IPS DF 19.7 (cell line): ENCODE measurements around the gene SLC35G3.
"Not testable (repeated sequence)": the region's sequence is repeated elsewhere in the genome, so short reads cannot be mapped to it uniquely, and the experiment has no call there.

Experiments used
- DNase-seq: peaks from one replicate; pipeline ENCODE4 v3.0.0-alpha.2; 2013; ENCODE audit warnings: low read depth, low spot score

SLC35G3 gene

GRCh38 chr17:35164716-35165115 lies 29.5 kb downstream of the SLC35G3 start:
- no peak for DNase-seq

DNA sequence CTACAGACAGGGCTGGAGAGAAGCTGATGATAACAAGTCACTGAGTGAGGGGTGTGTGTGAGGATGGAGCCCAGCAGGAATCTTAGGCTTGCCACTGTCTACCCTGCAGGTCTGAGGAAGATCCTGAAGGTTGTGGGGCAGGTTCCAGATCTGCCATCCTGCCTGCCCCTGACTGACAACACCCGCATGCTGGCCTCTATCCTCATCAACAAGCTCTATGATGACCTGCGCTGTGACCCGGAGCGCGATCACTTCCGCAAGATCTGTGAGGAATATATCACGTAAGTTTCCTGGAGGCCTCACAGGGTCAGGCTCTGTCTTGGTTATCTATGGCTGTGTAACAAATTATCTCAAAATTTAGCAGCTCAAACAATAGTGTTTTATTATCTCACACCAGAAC lies 30.3 kb downstream of the SLC35G3 start:
- no peak for DNase-seq

GRCh38 chr17:35162755-35163154 lies 31.4 kb downstream of the SLC35G3 start:
- no peak for DNase-seq

GRCh38 chr17:35161281-35161761 lies 32.9 kb downstream of the SLC35G3 start:
- DNase-seq, result no peak

DNA sequence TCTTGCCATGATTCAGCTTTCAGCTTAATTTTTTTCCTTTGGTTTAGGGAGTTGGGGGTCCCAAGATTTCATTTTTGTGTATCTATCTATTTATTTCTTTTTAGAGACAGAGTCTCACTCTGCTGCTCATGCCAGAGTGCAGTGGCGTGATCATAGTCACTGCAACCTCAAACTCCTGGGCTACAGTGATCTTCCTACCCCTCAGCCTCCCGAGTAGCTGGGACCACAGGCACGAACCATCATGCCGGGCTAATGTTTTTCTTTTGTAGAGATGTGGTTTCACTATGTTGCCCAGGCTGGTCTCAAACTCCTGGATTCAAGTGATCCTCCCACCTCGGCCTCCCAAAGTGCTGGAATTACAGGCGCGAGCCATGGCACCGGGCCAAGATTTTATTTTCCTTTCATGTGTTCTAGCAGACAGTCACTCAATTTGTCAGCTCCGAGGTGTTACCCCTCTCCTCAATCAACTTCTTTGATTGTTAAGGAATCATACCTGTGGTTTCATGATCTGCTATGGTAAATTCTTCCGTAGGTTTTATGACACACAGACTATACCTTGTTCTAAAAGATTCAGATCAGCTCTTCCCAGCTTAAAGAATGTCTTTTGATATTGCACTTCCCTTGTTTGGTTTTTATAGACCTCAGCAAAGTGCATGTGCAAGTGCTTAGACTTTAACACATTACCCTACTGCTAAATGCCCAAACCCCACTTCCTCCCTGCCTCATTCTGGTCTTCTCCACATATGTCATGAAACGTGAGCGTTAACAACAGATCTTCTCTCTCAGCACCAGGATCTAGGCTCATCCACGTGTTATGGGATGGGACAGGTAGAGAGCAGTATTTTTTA lies 33.6 kb downstream of the SLC35G3 start:
- no peak for DNase-seq

GRCh38 chr17:35159940-35160339 lies 34.3 kb downstream of the SLC35G3 start:
- no peak for DNase-seq

DNA sequence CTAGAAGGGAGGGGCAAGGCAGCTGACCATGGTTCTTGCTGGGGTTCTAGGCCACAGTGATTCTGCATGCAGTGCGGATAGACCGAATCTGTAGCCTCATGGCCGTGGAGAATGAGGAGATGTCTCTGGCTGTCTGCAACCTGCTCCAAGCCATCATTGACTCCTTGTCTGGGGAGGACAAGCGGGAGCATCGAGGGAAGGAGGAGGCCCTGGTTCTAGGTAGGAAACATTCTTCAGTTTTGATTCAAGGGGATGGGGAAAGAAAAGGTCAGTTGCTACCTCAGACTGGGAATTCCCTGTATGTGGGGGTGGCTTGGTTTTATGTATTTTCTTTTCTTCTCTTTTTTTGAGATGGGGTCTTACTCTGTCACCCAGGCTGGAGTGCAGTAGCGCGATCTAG lies 38.9 kb downstream of the SLC35G3 start:
- no peak for DNase-seq

DNA sequence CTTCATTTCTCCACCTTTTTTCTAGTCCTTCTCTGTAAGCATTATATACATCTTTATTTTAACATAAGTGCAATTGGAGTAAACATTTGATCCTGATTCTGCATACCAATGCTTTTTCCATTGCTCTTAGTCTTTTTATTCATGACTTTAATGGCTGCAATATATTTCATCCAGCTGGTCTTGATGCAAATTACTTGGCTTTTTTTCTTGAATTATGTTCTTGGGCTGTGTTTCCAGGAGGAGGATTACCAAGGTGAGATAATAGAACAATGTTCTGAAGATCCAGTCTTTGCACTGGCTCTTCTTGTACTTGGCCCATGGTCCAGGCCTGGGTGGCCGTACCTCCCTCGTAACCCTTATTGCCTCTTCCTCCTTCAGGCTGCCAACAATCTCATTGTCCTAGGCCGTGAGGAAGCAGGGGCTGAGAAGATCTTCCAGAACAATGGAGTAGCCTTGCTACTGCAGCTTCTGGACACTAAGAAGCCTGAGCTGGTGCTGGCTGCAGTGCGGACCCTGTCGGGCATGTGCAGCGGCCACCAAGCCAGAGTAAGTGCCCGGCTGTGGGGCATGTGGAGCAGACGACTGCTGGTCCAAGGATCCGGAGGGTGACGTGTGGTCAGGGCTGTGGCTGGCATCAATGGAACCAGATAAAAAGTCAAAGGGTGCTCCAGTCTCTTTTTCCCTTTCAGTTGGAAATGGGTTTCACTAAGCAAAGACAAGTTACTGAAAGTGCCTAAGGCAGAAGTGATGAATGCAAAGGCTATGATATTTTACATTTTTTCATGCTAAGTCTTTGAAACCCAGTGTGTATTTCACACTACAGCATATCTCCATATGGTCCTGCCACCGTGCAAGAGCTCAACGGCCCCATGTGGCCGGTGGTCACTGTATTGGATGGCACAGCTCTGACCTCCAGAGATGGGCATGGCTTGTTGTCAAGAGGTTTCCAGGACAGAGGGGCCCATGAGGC lies 39.7 kb downstream of the SLC35G3 start:
- DNase-seq, result no peak

- no peak for DNase-seq
Observed at GRCh38 chr17:35152421-35153140, 41.6 kb downstream of the SLC35G3 start.

DNA sequence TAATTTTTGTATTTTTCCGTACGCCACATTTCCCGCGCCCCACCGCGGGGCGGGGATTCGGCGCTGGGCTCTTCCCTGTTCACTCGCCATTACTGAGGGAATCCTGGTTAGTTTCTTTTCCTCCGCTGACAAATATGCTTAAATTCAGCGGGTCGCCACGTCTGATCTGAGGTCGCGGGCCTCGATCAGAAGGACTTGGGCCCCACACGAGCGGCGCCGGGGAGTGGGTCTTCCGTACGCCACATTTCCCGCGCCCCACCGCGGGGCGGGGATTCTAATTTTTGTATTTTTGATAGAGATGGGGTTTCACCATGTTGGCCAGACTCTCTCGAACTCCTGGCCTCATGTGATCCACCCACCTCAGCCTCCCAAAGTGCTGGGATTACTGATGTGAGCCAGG lies 43.1 kb downstream of the SLC35G3 start:
- DNase-seq, result not testable (repeated sequence)

GRCh38 chr17:35149941-35150340 lies 44.3 kb downstream of the SLC35G3 start:
- DNase-seq, result no peak

DNA sequence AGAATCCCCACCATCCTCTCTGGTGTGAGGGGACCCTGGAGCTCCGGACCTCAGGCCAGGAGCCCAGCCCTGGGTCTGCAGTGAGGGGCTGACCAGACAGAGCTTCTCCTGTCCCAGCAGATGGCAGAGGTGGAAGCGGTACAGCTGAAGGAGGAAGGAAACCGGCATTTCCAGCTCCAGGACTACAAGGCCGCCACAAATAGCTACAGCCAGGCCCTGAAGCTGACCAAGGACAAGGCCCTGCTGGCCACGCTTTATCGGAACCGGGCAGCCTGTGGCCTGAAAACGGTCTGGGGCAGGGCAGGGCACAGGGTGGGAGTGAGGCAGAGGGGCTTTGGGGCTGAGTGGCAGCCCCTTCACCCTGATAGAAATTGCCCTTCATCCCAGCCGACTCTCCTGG lies 46.0 kb downstream of the SLC35G3 start:
- no peak for DNase-seq

DNA sequence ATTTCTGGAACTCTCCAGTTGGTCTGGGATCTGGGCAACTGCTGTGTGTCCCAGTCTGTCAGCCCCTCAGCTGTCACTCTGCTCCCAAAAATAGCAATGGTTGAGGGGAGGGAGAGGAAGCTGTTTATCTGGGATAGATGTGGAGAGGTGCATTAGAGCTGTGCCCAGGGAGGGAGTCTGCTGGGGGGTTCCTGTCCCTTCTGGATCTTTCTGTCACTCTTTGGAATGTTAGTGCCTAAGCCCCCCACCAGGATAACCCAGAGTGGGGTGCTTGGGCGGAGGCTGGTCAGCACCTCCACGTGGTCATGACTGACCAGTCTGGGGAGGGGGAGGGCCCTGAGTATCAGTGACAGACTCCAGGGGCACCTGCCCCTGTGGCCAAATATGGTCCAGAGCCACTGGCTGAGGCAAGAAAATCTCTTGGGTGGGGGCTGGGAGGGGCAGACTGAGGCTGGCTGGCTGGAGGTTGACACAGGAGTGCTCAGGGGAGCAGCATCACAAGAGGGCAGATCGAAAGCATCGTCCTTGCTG lies 46.8 kb downstream of the SLC35G3 start, which contains the start of gene UNC45B:
UNC45B (plus strand) TSS at position 443 of the 531 bp plus-strand sequence. CDS start 447 bp downstream, outside the sequence.
- no peak for DNase-seq

- no peak for DNase-seq
Observed at GRCh38 chr17:35146214-35146833, 47.9 kb downstream of the SLC35G3 start.

- no peak for DNase-seq
Observed at GRCh38 chr17:35144840-35145239, 49.4 kb downstream of the SLC35G3 start.
